NCI-H2196 treated with DMSO at 0.1 percent for 48 hours (cell line): ENCODE data around the gene SNUPN.

Experiments used
- DNase-seq: peaks from one replicate; lab custom pipeline; 2025; ENCODE audit not compliant: unreplicated experiment; lab: John Stamatoyannopoulos, UW

The SNUPN gene

DNA sequence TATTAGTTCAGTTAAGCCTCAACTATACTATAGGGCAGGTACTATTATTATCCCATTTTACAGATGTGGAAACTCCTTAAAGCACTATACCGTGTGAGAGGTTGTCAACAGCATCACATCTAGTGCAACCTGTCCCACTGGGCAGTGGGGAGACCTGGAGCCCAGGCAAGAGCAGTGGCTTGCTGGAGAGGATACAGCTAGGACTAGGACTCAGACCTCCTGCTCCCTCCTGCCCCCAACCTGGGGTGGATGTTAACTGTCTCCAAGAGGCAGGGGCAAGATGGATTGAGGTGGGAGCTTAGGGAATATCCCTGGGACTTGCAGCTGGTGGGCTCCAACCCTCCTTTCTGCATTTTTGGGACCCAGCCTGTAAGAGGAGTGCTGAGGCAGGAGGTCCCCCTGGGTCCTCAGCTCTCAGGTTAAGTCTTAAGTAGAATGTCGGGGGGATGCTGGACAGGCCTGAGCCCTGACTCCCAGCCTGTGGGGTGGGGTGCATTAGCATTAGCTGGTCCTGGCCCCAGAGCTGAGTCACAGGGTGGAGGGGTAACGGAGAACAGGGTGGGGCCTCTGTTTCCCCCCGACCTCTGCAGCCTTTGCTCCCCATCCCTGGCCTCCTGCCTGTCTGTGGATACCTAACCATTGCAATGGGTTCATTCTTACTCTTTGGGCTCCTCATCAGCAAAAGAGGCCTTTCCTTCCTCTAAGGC, 28.8 kb upstream of the SNUPN start:
- no peak for DNase-seq

DNA sequence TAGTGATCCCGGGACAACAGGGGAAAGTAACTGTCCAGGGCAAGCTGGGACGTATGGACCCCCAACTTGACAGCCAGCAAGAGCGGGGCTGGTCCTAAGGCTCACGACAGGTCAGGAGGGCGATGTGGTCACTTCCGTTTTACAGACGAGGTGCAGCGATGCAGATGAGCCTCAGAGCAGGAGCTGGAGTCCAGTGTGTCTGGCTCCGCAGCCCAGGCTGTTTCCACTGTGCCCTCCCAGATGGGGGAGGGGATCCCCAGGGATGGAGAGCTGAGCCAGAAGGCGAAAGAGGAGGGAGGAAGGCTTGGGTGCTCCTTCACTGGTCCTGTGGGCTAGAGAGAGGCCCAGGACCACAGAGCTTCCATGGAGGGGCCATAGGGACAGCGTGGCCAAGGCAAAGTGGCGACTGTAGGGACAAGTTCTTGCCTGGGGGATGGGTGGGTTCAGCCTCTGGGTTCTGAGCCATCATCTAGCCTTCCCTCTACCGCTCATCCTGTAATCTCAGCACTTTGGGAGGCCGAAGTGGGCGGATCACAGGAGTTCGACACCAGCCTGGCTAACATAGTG, 27.9 kb upstream of the SNUPN start:
- DNase-seq: no peak

DNA sequence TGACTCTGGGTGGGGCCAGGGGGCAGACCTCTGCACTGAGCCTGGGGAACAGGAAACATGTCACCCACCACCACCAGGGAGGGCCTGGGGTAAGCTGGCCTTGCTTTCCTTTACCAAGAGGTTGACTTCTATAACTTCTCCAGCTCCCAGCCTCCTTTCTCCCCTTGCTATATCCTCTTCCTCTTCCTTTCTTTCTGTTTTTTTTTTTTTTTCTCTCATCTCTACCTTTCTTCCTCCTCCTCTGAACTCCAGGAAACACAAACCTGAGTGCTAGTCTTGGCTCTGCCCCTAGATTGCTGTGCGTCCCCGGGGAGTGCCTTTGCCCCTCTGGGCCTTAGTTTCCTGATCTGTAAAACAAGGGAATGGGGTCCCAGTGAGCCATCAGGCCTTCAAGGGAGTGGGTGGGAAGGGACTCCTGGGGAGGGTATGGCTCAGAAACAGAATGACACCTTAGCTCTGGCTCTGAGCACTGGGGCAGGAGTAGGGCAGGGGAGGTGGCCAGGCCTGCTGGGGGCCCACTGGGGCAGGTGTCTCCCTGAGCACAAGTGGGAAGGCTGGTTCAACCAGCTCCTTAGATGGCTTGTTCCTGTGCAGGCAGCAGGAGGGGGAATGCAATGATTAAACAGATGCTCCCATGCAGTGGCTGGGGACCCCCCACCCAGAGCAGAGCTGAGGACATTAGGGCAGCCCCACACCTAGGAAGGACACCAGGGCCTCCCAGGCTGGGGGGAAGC, 26.5 kb upstream of the SNUPN start:
- DNase-seq: no peak

DNA sequence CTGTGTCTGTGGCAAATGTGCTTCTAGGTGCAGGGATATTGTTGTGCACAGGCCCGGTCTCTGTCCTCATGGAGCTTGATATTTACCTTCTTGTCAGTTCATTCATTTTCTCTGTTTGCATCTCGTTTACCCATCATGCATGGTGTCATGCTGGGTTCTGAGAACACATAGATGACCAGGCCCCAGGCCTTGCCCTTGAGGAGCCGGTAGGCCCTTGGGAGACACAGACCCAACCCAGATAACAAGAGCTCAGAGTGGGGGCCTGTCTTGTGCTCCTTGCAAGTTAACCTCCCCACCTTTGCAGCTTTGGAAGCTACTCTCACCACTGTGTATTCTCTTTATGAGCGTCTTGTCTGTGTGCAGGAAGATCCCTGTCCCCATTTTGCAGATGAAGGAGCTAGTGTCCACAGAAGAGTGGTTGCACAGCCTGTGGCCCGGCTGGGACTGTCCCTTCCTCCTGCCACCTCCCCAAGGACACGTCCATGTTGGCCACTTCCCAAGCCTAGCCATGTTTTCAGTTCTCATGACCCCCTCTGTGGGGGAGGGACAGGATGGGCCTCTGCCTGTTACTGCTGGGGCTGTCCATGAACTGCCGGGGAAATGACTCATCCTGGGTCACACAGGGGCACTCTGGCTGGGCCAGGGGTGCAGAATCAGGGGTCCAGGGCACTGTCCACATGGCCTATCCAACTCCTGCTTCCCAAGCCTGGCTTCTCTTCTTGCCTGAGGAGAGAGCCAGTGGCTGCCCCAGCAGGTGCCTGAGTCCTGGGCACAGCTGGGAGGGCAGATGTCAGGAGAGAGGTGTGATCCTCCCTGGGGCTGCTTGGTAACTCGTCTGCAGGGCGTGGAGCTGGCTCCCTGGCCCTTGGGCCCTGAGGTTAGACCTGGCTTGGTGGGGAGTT, 25.6 kb upstream of the SNUPN start:
- no peak for DNase-seq

DNA sequence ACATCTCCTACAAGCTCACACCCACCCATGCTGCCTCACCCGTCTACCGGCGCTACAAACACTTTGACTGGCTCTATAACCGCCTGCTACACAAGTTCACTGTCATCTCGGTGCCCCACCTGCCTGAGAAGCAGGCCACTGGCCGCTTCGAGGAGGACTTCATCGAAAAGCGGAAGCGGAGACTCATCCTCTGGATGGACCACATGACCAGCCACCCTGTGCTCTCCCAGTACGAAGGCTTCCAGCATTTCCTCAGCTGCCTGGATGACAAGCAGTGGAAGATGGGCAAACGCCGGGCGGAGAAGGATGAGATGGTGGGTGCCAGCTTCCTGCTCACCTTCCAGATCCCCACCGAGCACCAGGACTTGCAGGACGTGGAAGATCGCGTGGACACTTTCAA, 24.3 kb upstream of the SNUPN start:
- DNase-seq: no peak

DNA sequence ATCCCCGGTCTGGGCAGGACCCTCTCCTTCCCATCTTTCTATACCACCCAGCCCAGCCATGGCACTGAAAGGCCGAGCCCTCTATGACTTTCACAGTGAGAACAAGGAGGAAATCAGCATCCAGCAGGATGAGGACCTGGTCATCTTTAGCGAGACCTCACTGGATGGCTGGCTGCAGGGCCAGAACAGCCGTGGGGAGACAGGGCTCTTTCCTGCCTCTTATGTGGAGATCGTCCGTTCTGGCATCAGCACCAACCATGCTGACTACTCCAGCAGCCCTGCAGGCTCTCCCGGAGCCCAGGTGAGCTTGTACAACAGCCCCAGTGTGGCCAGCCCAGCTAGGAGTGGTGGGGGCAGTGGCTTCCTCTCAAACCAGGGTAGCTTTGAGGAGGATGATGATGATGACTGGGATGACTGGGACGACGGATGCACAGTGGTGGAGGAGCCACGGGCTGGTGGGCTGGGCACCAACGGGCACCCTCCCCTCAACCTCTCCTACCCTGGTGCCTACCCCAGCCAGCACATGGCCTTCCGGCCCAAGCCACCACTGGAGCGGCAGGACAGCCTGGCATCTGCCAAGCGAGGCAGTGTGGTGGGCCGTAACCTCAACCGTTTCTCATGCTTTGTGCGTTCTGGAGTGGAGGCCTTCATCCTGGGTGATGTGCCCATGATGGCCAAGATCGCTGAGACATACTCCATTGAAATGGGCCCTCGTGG, 23.7 kb upstream of the SNUPN start:
- DNase-seq: no peak

DNA sequence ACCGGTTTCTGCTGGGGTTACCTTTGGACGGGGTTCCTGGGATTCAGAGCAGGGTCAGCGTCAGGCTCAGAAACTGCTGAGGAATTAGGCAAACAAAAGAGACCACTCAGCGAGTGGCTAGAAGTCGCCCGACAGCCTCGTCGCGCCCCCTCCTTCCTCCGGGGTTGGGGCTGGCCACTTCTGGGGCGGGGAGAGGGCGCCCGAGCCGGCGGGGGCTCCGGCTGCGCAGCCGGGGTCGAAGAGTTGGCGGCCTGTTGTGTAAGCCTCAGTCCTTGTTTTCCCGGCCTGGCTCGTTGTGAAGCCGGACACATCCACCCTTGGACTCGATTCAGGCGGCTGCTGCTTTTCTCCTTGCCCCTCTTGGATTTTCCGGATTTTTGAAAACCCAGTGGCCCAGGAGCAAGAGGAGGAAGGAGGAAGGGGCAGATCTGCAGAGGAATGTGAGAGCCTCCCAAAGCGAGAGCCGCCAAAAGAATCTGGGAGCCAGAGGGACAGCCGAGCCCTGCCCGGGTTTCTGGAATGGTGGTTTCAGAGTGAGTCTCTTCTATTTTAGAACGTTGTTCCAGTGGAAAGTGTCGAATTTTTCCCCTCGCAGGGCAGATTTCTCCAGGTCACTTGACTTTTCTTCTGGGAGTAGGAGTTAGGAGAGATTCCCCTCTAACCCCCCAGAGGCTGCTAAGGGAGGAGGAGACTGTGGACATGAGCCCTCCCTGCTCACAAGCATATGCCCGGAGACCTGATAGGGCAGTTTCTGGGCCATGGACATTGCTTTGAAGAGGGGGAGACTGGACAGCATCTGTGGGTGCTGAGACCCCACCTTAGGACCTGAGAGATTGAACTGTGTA, 22.9 kb upstream of the SNUPN start:
- no peak for DNase-seq

DNA sequence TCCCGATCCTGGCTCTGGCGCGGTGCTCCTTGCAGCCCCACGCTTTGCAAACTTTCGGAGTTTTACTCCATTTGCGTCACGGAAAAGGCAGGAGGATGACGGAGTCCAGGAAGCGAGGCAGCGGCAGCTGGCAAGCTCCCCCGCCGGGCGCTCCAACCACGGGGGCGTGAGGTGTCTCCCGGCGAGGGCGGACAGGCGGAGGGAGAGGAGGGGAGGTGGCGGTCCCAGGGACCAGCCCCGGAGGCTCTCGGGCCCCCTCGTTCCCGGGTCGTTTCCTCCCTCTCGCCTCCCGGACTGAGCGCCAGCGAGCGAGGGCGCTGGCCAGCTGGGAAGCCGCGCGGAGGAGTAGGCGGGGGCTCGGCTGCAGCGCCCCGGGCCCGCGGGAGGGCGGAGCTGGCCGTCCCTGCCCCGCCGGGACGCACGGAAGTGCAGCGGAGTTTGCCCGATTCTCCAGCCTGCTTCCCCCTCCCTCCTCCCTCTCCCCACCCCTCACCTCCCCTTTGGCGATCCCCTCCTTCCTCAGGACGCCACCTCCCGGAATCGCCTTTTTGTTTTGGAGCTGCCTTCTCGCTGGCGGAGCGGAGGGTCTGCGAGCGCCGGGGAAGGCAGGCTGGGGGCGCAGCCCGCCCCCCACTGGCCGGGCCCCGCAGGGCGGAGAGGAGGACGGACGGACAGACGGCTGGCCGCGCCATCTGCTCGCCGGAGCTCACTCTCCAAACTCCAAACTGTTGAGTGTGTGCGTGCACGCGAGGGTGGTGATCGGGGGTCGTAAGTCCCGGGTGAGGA, 22.0 kb upstream of the SNUPN start, which contains the start of gene SNX33:
Gene SNX33 (plus strand): TSS at position 543 of the 786 bp plus-strand sequence. CDS start 1,191 bp downstream, outside the sequence.
- DNase-seq: no peak

DNA sequence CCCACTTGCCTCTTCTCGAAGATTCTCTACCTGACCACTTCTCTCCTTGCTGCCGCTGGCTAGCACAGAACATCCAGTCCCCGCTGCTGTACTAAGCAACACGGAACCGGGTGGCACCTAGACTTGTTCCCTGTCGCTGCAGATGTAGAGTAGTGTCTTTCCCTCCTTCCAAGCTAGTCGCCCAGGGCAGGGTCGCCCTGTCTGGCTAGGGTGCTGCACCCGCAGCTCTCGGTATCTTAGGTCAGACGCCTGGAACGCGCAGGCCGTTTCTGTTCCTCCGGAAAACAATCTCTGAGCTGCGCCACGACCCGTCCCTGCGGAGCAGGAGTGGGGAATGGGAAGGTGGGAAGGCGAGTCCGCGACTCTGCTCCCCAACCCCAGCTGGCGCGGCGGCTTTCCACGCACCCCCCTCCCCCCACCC, 21.4 kb upstream of the SNUPN start:
- DNase-seq: no peak

DNA sequence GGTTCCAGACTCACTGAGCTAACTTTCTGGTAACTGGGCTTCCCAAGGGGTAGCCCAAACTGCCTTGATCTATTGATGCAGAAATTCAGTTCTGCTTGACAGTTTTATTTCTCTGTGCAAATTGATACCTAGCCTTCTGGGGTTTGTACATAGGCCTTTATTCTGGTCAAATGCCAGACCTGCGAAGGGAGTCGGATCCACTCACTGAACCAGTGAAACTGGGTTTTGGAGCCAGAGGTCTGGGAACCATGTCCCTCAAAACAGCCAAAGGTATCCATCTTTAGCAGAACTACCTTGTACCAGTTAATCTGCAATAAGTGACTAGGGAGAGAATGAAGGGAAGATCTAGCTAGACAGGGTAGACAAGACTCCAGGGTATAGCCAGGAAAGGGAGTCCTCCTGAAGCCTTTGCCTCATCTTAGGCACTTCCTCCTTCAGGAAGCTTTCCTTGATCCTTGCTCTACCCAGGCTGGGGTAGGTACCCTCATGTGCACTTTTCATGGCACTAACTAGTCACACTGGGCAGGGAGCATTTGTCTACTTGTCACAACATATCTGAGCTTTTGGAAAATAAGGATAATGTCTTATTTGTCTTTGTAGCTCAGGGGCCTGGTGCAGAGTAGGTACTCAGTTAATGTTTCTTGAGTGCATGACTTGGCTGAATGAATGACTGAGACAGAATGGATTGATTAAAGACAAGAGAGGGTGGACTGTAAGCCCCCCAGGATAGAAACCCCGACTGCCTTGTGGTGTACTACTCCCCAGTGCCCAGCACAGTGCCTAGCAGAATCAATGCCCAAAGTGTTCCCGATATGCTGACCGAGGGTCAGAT, 20.8 kb upstream of the SNUPN start:
- no peak for DNase-seq

DNA sequence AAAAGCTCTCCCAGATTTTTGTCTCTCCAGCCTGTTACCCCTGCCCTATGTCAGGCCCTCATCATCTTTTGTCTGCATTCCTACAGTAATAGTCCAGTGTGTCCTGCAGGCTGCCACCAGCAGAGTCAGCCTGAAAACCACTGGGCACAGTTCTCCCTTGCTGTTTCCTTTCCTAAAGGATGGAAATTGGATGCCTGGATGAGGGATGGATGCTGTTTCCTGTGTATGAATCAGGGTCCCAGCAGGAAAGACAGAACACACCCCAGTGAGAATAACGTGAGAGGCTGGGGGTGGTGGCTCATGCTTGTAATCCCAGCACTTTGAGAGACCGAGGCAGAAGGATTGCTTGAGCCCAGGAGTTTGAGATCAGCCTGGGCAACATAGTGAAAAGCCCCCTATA, 18.9 kb upstream of the SNUPN start:
- DNase-seq: no peak

DNA sequence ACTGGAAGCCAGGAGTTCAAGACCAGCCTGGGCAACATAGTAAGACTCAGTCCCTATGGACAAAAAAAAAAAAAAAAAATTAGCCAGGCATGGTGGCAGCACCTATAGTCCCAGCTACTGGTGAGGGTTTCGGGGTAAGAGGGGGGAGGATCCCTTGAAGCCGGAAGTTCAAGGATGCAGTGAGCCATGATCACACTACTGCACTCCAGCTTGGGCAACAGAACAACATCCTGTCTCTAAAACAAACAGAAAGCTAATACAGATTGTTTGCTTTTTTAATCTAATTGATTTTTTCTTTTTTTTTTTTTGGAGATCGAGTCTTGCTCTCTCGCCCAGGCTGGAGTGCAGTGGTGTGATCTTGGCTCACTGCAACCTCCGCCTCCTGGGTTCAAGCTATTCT, 16.1 kb upstream of the SNUPN start:
- DNase-seq: no peak

DNA sequence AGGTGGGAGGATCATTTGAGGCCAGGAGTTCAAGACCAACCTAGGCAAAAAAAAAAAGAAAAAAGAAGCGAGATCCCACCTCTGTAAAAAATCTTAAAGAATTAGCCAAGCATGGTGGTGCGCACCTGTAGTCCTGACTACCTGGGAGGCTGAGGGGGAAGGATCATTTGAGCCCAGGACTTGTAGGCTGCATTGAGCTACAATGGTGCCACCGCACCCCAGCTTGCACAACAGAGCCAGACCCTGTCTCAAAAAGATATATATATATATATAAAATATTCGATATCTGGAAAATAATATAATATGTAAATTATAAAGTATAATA, 15.6 kb upstream of the SNUPN start:
- DNase-seq: no peak

DNA sequence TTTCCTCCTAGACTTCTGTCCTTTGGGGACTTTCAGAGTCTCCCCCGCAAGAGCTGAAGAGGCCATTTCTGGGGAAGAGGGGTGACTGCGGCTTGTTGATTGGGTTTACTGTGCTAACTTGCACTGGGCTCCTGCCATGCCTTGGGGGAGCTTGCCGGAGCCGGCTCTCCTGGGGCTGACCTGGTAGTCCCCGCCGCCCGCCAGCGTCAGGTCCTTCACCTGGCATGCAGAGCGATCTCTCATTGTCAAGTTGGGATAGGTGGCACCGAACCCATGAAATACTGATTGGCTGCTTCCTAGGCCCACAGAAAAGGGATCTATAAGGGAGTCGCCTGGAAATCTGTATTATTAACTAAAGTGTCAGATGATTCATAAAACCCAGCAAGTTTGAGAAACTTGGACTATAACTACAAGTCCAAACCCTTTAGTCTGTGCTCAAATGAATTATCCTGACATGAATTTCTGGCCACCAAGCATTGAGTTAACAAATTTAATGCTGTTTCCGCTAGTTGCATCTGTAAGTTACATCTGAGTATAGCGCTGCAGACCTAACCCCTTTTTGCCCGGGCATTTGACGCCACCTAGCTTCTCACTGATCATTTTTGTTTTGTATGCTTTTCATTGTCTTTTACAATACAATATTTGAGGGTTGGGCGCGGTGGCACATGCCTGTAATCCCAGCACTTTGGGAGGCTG, 15.1 kb upstream of the SNUPN start:
- DNase-seq: peak; percentile 38

DNA sequence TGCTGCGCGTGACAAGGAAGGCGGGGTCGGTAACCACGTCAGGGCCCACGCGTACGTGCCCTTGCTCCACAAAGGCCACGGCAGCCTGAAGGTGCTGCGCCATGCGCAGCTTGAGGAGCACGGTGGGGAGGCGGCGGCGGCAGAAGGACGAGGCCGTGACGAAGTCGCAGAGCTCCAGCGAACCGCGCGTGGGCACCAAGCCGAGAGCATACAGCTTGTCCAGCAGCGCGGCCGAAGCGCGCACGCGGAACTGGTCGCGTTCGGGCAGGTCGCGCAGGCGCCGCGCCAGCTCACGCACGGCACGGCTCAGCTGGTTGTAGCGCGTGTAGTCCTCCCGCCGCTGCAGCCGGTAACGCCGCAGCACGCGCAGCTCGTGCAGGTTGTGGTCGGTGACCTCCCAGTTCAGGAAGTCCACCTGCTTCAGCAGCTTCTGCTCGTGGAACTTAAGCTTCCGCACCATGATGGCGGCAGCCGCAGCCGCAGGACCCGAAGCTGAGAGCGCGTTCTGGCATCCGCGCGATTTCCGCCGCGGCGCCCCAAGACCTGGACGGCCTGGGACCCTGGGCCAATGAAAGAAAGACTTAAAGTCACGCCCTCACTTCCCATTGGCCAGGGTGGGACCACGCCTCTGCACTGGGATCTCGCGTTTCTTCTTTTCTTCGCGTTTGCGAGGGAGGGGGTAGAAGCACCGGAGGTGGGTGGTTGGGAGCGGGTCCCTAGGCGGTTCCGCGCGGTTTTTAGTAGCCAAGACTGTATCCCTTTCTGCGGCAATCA, 14.4 kb upstream of the SNUPN start, which contains the start of gene IMP3:
Gene IMP3 (minus strand): TSS at position 516 of the 774 bp plus-strand sequence. CDS start 56 bp downstream, at position 460.
- DNase-seq: peak; percentile 91

DNA sequence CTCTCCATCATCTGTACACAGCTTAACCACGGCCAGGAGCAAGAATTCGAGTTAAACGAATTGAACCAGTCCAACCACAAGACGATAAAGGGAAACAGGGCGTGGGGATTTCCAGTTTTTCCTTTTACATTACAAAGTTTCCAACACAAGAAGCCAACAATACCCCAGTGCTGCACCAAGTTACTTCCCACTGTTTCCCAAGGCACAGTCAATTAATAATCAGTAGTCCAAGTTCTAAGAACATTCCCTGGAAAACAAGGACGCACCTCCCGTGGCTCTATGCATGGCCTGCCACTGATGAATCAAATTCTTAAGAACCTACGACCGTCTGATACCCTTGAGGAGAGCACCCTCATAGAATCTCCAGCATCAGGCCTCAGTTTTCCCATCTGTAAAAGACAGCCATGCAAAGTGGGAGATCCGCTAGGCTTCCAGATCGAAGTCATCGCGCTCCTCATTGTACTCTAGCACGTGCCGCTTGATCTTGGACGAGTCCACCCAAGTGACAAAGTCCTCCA, 13.7 kb upstream of the SNUPN start:
- no peak for DNase-seq
